22Rv1 (cell line): ENCODE measurements around the gene VEGFD.

Experiments used
- ZFX ChIP-seq: fragments of 450-650 bp; IDR thresholded peaks from 2 replicates; pipeline ENCODE4 v1.6.1; 2017; ENCODE audit warnings: antibody characterized with exemption, borderline replicate concordance
- TF ChIP-seq, protein P1 (sequence below): fragments of 450-650 bp; IDR thresholded peaks from 2 replicates; pipeline ENCODE4 v1.5.1; 2017; ENCODE audit warnings: mild to moderate bottlenecking

DNA sequence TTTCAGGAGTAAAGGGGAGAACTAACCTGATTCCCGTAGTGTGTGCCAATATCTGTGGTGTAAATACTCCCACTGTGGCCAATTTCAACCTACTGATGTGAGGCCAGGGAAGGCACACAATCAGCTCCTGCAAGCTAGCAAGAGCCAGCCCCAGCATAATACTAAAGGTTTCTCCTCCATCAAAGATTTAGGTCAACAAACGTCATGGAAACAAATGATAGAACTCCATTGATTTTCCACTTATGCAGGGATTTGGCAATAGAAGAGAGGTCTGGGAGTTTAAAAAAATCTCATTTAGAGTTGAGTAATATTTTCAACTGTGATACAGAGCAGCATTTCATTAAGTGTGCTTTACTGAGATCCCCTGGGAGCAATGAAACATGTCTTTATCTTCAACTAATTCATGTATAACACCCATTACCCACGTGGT, 15.8 kb upstream of the VEGFD start:
- TF ChIP-seq, protein P1, sequence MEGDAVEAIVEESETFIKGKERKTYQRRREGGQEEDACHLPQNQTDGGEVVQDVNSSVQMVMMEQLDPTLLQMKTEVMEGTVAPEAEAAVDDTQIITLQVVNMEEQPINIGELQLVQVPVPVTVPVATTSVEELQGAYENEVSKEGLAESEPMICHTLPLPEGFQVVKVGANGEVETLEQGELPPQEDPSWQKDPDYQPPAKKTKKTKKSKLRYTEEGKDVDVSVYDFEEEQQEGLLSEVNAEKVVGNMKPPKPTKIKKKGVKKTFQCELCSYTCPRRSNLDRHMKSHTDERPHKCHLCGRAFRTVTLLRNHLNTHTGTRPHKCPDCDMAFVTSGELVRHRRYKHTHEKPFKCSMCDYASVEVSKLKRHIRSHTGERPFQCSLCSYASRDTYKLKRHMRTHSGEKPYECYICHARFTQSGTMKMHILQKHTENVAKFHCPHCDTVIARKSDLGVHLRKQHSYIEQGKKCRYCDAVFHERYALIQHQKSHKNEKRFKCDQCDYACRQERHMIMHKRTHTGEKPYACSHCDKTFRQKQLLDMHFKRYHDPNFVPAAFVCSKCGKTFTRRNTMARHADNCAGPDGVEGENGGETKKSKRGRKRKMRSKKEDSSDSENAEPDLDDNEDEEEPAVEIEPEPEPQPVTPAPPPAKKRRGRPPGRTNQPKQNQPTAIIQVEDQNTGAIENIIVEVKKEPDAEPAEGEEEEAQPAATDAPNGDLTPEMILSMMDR = no peak
- no peak for TF ChIP-seq ZFX
